ENCODE data around the gene E2F8.

E2F8 gene

DNA sequence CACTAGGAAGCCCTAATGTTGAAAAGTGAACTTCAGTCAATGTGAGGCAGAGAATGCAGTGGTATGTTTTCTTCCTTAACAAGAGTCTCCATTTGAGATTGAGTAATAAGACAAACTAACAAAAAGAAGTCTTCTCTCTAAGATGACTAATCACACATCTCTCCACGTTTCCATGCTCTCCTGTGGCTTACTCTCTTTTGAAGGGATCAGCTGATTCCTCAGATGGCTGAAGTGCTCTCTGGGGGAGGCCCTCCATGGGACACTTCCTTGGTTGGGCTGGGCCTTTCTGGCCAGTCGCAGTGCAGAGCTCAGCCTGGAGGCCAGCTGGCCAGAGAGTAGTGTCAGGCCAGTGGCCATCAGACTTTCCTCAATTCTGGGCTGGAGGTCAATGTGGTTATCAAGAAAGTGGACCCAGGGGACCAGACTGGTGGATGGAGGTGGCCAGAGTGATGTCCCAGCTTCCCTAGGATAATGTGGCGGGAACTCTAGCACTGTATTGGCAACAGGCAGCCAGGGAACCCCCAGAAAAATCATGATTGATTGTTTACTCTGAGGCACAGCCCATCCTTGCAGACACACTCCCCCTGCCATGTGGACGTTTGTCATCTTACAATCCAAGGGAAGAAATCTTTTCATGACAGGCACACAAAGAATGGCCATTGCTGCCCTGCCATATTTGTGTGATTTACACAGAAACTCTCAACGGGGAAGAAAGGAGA, 53.5 kb downstream of the E2F8 start:
- Histone ChIP-seq H3K9me3 (ENCODE audit: insufficient read depth, low read length, severe bottlenecking) (no peaks in the 10 kb centered on the region), H4K20me1 (ENCODE audit: insufficient read depth, low read length) (no peaks in the 10 kb centered on the region), H3K27ac (ENCODE audit: low read length) (no peak overlapping the region), H3K27me3 (ENCODE audit: insufficient read depth, low read length, poor library complexity) (no peaks in the 10 kb centered on the region), H3K9ac (ENCODE audit: low read depth, low read length) (no peak overlapping the region), H2AFZ (ENCODE audit: low read depth, low read length) (no peak overlapping the region), H3K4me1 (ENCODE audit: insufficient read depth, low read length) (no peaks in the 10 kb centered on the region), H3K79me2 (ENCODE audit: insufficient read depth, low read length) (no peaks in the 10 kb centered on the region), H3K36me3 (ENCODE audit: insufficient read depth, low read length) (no peaks in the 10 kb centered on the region), H3K4me3 (ENCODE audit: low read depth in 1 of 2, low read length in 2 of 2) (no peak overlapping the region), H3K4me2 (ENCODE audit: insufficient read depth, low read length) (no peak overlapping the region)
- DNase-seq (no peak), ATAC-seq (ENCODE audit: insufficient read depth, low read depth) (no peak)
- TF ChIP-seq EZH2 (IDR thresholded peaks at IDR 0.05; ENCODE audit: borderline replicate concordance, low read depth, low read length, severe bottlenecking): no peak
- TF ChIP-seq, protein P1, sequence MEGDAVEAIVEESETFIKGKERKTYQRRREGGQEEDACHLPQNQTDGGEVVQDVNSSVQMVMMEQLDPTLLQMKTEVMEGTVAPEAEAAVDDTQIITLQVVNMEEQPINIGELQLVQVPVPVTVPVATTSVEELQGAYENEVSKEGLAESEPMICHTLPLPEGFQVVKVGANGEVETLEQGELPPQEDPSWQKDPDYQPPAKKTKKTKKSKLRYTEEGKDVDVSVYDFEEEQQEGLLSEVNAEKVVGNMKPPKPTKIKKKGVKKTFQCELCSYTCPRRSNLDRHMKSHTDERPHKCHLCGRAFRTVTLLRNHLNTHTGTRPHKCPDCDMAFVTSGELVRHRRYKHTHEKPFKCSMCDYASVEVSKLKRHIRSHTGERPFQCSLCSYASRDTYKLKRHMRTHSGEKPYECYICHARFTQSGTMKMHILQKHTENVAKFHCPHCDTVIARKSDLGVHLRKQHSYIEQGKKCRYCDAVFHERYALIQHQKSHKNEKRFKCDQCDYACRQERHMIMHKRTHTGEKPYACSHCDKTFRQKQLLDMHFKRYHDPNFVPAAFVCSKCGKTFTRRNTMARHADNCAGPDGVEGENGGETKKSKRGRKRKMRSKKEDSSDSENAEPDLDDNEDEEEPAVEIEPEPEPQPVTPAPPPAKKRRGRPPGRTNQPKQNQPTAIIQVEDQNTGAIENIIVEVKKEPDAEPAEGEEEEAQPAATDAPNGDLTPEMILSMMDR (IDR thresholded peaks at IDR 0.05; ENCODE audit: borderline replicate concordance, extremely low read depth, low read length, poor library complexity, severe bottlenecking): no peak

DNA sequence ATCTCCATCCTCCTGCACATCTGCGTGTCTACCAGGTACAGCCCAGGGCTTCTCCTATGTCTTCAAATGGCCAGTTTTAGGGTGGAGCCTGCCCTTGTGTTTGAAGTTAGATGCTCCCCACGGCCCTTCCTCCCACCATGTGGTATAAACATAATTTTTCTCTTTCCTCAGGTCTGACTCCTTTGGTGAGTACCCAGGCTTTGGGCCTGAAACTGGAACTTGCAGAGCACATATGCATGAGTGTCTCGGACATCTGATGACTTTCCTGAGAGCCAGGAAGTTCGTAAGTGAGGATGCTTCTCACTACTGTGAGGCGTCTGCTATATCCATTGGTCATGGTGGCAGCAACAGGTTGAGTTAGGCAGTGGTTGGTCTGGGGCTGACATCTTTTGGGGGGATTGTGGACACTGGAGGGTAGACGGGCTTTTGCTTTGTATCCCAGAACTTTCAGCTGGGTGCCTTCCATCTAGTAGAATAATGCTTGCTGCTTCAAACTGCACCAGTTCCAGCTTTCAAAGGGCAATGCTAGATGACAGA, 55.2 kb downstream of the E2F8 start:
- ATAC-seq (ENCODE audit: insufficient read depth, low read depth) (no peak), DNase-seq (no peak)
- H2AFZ ChIP-seq (ENCODE audit: low read depth, low read length): no peak overlapping the region
- no peak overlapping the region for H3K27ac ChIP-seq (ENCODE audit: low read length)
- no peaks in the 10 kb centered on the region for H4K20me1 ChIP-seq (ENCODE audit: insufficient read depth, low read length)
- H3K9me3 ChIP-seq (ENCODE audit: insufficient read depth, low read length, severe bottlenecking): no peaks in the 10 kb centered on the region
- no peaks in the 10 kb centered on the region for H3K36me3 ChIP-seq (ENCODE audit: insufficient read depth, low read length)
- no peaks in the 10 kb centered on the region for H3K79me2 ChIP-seq (ENCODE audit: insufficient read depth, low read length)
- H3K4me3 ChIP-seq (ENCODE audit: low read depth in 1 of 2, low read length in 2 of 2): no peak overlapping the region
- TF ChIP-seq, protein P1 (IDR thresholded peaks at IDR 0.05; ENCODE audit: borderline replicate concordance, extremely low read depth, low read length, poor library complexity, severe bottlenecking): no peak
- no peak for TF ChIP-seq EZH2 (IDR thresholded peaks at IDR 0.05; ENCODE audit: borderline replicate concordance, low read depth, low read length, severe bottlenecking)
- H3K9ac ChIP-seq (ENCODE audit: low read depth, low read length): no peak overlapping the region
- no peak overlapping the region for H3K4me2 ChIP-seq (ENCODE audit: insufficient read depth, low read length)
- H3K4me1 ChIP-seq (ENCODE audit: insufficient read depth, low read length): no peaks in the 10 kb centered on the region
- no peaks in the 10 kb centered on the region for H3K27me3 ChIP-seq (ENCODE audit: insufficient read depth, low read length, poor library complexity)

DNA sequence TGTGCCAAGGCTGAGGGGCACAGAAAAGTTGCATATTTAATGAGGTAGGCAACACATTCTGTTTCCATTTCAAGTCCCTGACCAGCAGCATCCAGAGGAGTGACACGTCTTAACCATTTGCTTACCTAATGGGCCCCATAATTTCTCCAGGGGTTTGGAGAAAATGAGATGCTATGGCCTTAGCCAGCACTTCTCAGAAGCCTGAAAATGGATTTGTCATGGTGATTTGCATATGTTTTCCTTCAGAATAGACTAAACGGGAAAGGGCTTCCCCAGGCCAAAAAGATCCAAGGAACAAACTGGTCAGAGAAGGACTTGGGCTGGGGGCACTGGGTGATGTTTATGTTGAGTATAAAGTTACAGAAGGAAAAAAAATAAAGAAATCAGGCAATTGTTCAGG, 55.7 kb downstream of the E2F8 start:
- Histone ChIP-seq H3K9me3 (ENCODE audit: insufficient read depth, low read length, severe bottlenecking) (no peaks in the 10 kb centered on the region), H3K9ac (ENCODE audit: low read depth, low read length) (no peak overlapping the region), H3K79me2 (ENCODE audit: insufficient read depth, low read length) (no peaks in the 10 kb centered on the region), H4K20me1 (ENCODE audit: insufficient read depth, low read length) (no peaks in the 10 kb centered on the region), H3K4me2 (ENCODE audit: insufficient read depth, low read length) (no peak overlapping the region), H3K27ac (ENCODE audit: low read length) (no peak overlapping the region), H3K36me3 (ENCODE audit: insufficient read depth, low read length) (no peaks in the 10 kb centered on the region), H3K4me1 (ENCODE audit: insufficient read depth, low read length) (no peaks in the 10 kb centered on the region), H3K27me3 (ENCODE audit: insufficient read depth, low read length, poor library complexity) (no peaks in the 10 kb centered on the region), H2AFZ (ENCODE audit: low read depth, low read length) (no peak overlapping the region), H3K4me3 (ENCODE audit: low read depth in 1 of 2, low read length in 2 of 2) (no peak overlapping the region)
- DNase-seq: no peak
- no peak for ATAC-seq (ENCODE audit: insufficient read depth, low read depth)
- no peak for TF ChIP-seq EZH2 (IDR thresholded peaks at IDR 0.05; ENCODE audit: borderline replicate concordance, low read depth, low read length, severe bottlenecking)
- TF ChIP-seq, protein P1 (IDR thresholded peaks at IDR 0.05; ENCODE audit: borderline replicate concordance, extremely low read depth, low read length, poor library complexity, severe bottlenecking): no peak
